ENCODE data around the gene ZNF212. TPM values are rescaled to one million over a fixed set of nuclear protein-coding genes. Genes with fewer than 3 reads are reported as not detected.

ZNF212 gene
- total RNA-seq, 2 donors from 2014 or later = 15.8 to 17.6 TPM

- no peaks in the 10 kb centered on the region for H3K4me1 Mint-ChIP-seq
- no peaks in the 10 kb centered on the region for H3K27me3 Mint-ChIP-seq (ENCODE audit: insufficient read depth)
- no peak overlapping the region for H3K9ac ChIP-seq (ENCODE audit: extremely low read depth, low read length, poor library complexity, severe bottlenecking)
Observed at GRCh38 chr7:149226840-149227494, 12.5 kb upstream of the ZNF212 start.

GRCh38 chr7:149228831-149229471 is 10.5 kb upstream of the ZNF212 start:
- H3K9ac ChIP-seq (ENCODE audit: extremely low read depth, low read length, poor library complexity, severe bottlenecking) = no peak overlapping the region
- Mint-ChIP-seq H3K4me3 (no peak overlapping the region), H3K9me3 (no peaks in the 10 kb centered on the region), H3K4me1 (no peaks in the 10 kb centered on the region), H3K36me3 (ENCODE audit: low read depth) (peaks cover 16% of the 10 kb centered on the region), H3K27ac (no peak overlapping the region), H3K27me3 (ENCODE audit: insufficient read depth) (no peaks in the 10 kb centered on the region)
- H3K9me3 ChIP-seq (ENCODE audit: control insufficient read depth, low read length) = no peaks in the 10 kb centered on the region
- H3K4me1 ChIP-seq (ENCODE audit: control insufficient read depth, insufficient read depth, low read length) = no peaks in the 10 kb centered on the region
- peaks cover 5% of the 10 kb centered on the region for H3K36me3 ChIP-seq (ENCODE audit: control insufficient read depth, insufficient read depth, low read length)
- H3K4me3 ChIP-seq (ENCODE audit: low read length) = no peak overlapping the region
- DNase-seq = no peak
- 69 to 77% methylated on average over 6 to 7 of the region's 7 CpGs for WGBS, 2 experiments (ENCODE audit: insufficient coverage in 1 of 2, insufficient read length in 1 of 2)
- no peaks in the 10 kb centered on the region for H3K27me3 ChIP-seq (ENCODE audit: control insufficient read depth, insufficient read depth, low read length, poor library complexity, severe bottlenecking)
- no peak for TF ChIP-seq CTCF (conservative IDR thresholded peaks at IDR 0.05)
- H3K27ac ChIP-seq (ENCODE audit: low read depth, low read length) = no peak overlapping the region

More at GRCh38 chr7:149226840-149227494, 12.5 kb upstream of the ZNF212 start:
- H3K4me3 Mint-ChIP-seq = no peak overlapping the region
- H3K36me3 ChIP-seq (ENCODE audit: control insufficient read depth, insufficient read depth, low read length) = peaks cover 5% of the 10 kb centered on the region
- no peak for DNase-seq
- H3K4me3 ChIP-seq (ENCODE audit: low read length) = no peak overlapping the region
- H3K4me1 ChIP-seq (ENCODE audit: control insufficient read depth, insufficient read depth, low read length) = no peaks in the 10 kb centered on the region
- no peak overlapping the region for H3K27ac Mint-ChIP-seq
- H3K9me3 Mint-ChIP-seq = no peaks in the 10 kb centered on the region
- TF ChIP-seq CTCF (conservative IDR thresholded peaks at IDR 0.05) = no peak
- 72% methylated on average over 4 to 6 of the region's 6 CpGs for WGBS, 2 experiments (ENCODE audit: insufficient coverage in 1 of 2, insufficient read length in 1 of 2)
- H3K36me3 Mint-ChIP-seq (ENCODE audit: low read depth) = peaks cover 24% of the 10 kb centered on the region
- H3K9me3 ChIP-seq (ENCODE audit: control insufficient read depth, low read length) = no peaks in the 10 kb centered on the region
- no peaks in the 10 kb centered on the region for H3K27me3 ChIP-seq (ENCODE audit: control insufficient read depth, insufficient read depth, low read length, poor library complexity, severe bottlenecking)
- H3K27ac ChIP-seq (ENCODE audit: low read depth, low read length) = no peak overlapping the region

- DNase-seq = no peak
- no peak overlapping the region for H3K27ac ChIP-seq (ENCODE audit: low read depth, low read length)
- H3K27ac Mint-ChIP-seq = no peak overlapping the region
Observed at GRCh38 chr7:149229526-149229925, 9.9 kb upstream of the ZNF212 start.

More at GRCh38 chr7:149229526-149229925, 9.9 kb upstream of the ZNF212 start:
- no peak overlapping the region for H3K4me3 ChIP-seq (ENCODE audit: low read length)
- no peaks in the 10 kb centered on the region for H3K4me1 ChIP-seq (ENCODE audit: control insufficient read depth, insufficient read depth, low read length)
- no peaks in the 10 kb centered on the region for H3K27me3 ChIP-seq (ENCODE audit: control insufficient read depth, insufficient read depth, low read length, poor library complexity, severe bottlenecking)
- peaks cover 5% of the 10 kb centered on the region for H3K36me3 ChIP-seq (ENCODE audit: control insufficient read depth, insufficient read depth, low read length)
- no peaks in the 10 kb centered on the region for H3K27me3 Mint-ChIP-seq (ENCODE audit: insufficient read depth)
- TF ChIP-seq CTCF (conservative IDR thresholded peaks at IDR 0.05) = no peak
- WGBS, 2 experiments (ENCODE audit: insufficient coverage in 1 of 2, insufficient read length in 1 of 2) = 77 to 80% methylated on average over 5 to 6 of the region's 6 CpGs
- no peak overlapping the region for H3K9ac ChIP-seq (ENCODE audit: extremely low read depth, low read length, poor library complexity, severe bottlenecking)
- no peaks in the 10 kb centered on the region for H3K9me3 ChIP-seq (ENCODE audit: control insufficient read depth, low read length)
- no peak overlapping the region for H3K4me3 Mint-ChIP-seq
- no peaks in the 10 kb centered on the region for H3K4me1 Mint-ChIP-seq
- peaks cover 16% of the 10 kb centered on the region for H3K36me3 Mint-ChIP-seq (ENCODE audit: low read depth)
- no peaks in the 10 kb centered on the region for H3K9me3 Mint-ChIP-seq

All from endodermal cell (in vitro differentiated cells).